Measurements from ENCODE around the gene NCKAP1. TPM values are rescaled to one million over a fixed set of nuclear protein-coding genes. Genes with fewer than 3 reads are reported as not detected.

The NCKAP1 gene
- polyA plus RNA-seq, 2 of the 4 experiments (the other 2 are of a cell fraction) = 98.8 to 201 TPM

- TF ChIP-seq TP53 (CRISPR knock-in tag; IDR thresholded peaks at IDR 0.05) (no peak), NPAS2 (CRISPR knock-in tag; IDR thresholded peaks at IDR 0.05; ENCODE audit: borderline replicate concordance) (no peak), BHLHE40 (IDR thresholded peaks at IDR 0.05; ENCODE audit: low read depth, low read length) (no peak), EHMT2 (IDR thresholded peaks at IDR 0.05; ENCODE audit: low read depth) (no peak), RCOR1 (IDR thresholded peaks at IDR 0.05; ENCODE audit: low read depth, low read length) (no peak), HOXB13 (CRISPR knock-in tag; IDR thresholded peaks at IDR 0.05; ENCODE audit: low read depth) (no peak), RAD21 (conservative IDR thresholded peaks at IDR 0.05 in 1 of 2, IDR thresholded peaks at IDR 0.05 in 1 of 2) (no peak), HOXA7 (CRISPR knock-in tag; IDR thresholded peaks at IDR 0.05) (no peak)
- TF ChIP-seq, protein P1, sequence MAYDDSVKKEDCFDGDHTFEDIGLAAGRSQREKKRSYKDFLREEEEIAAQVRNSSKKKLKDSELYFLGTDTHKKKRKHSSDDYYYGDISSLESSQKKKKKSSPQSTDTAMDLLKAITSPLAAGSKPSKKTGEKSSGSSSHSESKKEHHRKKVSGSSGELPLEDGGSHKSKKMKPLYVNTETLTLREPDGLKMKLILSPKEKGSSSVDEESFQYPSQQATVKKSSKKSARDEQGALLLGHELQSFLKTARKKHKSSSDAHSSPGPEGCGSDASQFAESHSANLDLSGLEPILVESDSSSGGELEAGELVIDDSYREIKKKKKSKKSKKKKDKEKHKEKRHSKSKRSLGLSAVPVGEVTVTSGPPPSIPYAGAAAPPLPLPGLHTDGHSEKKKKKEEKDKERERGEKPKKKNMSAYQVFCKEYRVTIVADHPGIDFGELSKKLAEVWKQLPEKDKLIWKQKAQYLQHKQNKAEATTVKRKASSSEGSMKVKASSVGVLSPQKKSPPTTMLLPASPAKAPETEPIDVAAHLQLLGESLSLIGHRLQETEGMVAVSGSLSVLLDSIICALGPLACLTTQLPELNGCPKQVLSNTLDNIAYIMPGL (CRISPR knock-in tag; IDR thresholded peaks at IDR 0.05; ENCODE audit: borderline replicate concordance) = no peak
- TF ChIP-seq, protein P2, sequence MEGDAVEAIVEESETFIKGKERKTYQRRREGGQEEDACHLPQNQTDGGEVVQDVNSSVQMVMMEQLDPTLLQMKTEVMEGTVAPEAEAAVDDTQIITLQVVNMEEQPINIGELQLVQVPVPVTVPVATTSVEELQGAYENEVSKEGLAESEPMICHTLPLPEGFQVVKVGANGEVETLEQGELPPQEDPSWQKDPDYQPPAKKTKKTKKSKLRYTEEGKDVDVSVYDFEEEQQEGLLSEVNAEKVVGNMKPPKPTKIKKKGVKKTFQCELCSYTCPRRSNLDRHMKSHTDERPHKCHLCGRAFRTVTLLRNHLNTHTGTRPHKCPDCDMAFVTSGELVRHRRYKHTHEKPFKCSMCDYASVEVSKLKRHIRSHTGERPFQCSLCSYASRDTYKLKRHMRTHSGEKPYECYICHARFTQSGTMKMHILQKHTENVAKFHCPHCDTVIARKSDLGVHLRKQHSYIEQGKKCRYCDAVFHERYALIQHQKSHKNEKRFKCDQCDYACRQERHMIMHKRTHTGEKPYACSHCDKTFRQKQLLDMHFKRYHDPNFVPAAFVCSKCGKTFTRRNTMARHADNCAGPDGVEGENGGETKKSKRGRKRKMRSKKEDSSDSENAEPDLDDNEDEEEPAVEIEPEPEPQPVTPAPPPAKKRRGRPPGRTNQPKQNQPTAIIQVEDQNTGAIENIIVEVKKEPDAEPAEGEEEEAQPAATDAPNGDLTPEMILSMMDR (IDR thresholded peaks at IDR 0.05) = no peak
- ChIA-PET CTCF (interaction anchor here (0.8 to 2.0 kb wide), 22 partner anchors 10 to 314 kb away, joined by 3 to 9 read pairs (median 4); partner anchors contain the start of genes DNAJC10 and FRZB), POLR2A (no interaction called here)
- 90% methylated on average over 1 of the region's 1 CpG for WGBS (ENCODE audit: missing lambda C conversion rate)
- Histone ChIP-seq H3K4me1 (peaks cover 9% of the 10 kb centered on the region; the same call in 2 of the 3 replicates), H3K4me2 (no peak overlapping the region), H3K9me3 (no peaks in the 10 kb centered on the region), H3K4me3 (no peak overlapping the region), H3K27ac (no peak overlapping the region)
- FAIRE-seq = no peak
- DNase-seq (ENCODE audit: low read depth in 1 of 2, low spot score in 1 of 2) = no peak
- 0 out of 6 replicates have a peak, but pooled peaks of 1 of the 2 experiments have one; percentile 36 for ATAC-seq
Measured at GRCh38 chr2:182980652-182981051, 57.6 kb downstream of the NCKAP1 start.

DNA sequence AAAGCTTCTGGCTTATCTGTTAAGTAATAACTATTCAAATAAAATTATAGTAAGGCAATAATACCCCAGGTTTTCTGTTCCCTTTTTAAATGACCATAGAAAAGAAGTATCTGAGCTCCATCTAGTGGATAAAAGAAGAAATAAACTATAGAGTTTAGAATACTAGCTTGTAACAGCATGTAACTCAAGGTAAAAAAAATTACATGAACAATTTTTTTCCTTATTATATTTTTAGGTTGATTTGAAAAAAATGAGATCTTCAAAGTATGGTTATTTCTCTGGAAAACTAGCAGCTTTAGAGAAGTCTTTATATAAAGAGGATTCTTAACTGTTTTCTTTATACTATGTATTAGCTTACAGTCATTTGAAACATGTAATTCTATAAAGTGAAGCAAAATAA, 58.1 kb downstream of the NCKAP1 start:
- ChIA-PET CTCF (interaction anchor here (0.8 to 2.0 kb wide), 26 partner anchors 9 to 314 kb away, joined by 3 to 9 read pairs (median 4); partner anchors contain the start of genes DNAJC10 and FRZB), POLR2A (no interaction called here)
- FAIRE-seq = no peak
- Histone ChIP-seq H3K9me3 (no peaks in the 10 kb centered on the region), H3K4me2 (no peak overlapping the region), H3K27ac (no peak overlapping the region), H3K4me3 (no peak overlapping the region), H3K4me1 (peaks cover 9% of the 10 kb centered on the region; the same call in 2 of the 3 replicates)
- TF ChIP-seq TFCP2L1 (CRISPR knock-in tag; IDR thresholded peaks at IDR 0.05) (no peak), ESRRA (IDR thresholded peaks at IDR 0.05; ENCODE audit: borderline replicate concordance, low read length) (no peak), RNF2 (IDR thresholded peaks at IDR 0.05; ENCODE audit: borderline replicate concordance, low read depth) (no peak), TP53 (CRISPR knock-in tag; IDR thresholded peaks at IDR 0.05) (no peak), RAD21 (conservative IDR thresholded peaks at IDR 0.05 in 1 of 2, IDR thresholded peaks at IDR 0.05 in 1 of 2) (peak; percentile 65 to 72), HOXB13 (CRISPR knock-in tag; IDR thresholded peaks at IDR 0.05; ENCODE audit: low read depth) (no peak), SMC3 (IDR thresholded peaks at IDR 0.05) (peak; percentile 50), ZC3H11A (IDR thresholded peaks at IDR 0.05) (no peak)
- TF ChIP-seq, protein P2 (IDR thresholded peaks at IDR 0.05) = peak; percentile 55; the same call in 2 of the 3 replicates
- TF ChIP-seq, protein P3, sequence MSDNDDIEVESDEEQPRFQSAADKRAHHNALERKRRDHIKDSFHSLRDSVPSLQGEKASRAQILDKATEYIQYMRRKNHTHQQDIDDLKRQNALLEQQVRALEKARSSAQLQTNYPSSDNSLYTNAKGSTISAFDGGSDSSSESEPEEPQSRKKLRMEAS (IDR thresholded peaks at IDR 0.05) = no peak
- peak; percentile 76 to 85; a peak in 5 of 6 replicates for ATAC-seq
- peak; percentile 33 to 36 for DNase-seq (ENCODE audit: low read depth in 1 of 2, low spot score in 1 of 2)
